GM19025 (cell line): ENCODE data around the gene FARP1.

Experiments
- ATAC-seq: cut with Tn5 transposase; IDR thresholded peaks from one replicate; pipeline ENCODE4 v1.9.1; 2021; ENCODE audit warnings: mild to moderate bottlenecking, low read depth, moderate library complexity; ENCODE audit not compliant: unreplicated experiment

FARP1 gene

GRCh38 chr13:98300956-98301641 is 158.2 kb downstream of the FARP1 start:
- no peak for ATAC-seq

GRCh38 chr13:98301721-98302120 is 158.8 kb downstream of the FARP1 start:
- ATAC-seq = no peak

- no peak for ATAC-seq
These were observed 161.0 kb downstream of the FARP1 start for GRCh38 chr13:98303858-98304257.

GRCh38 chr13:98305670-98306069 is 162.8 kb downstream of the FARP1 start:
- no peak for ATAC-seq

- no peak for ATAC-seq
These were observed 164.7 kb downstream of the FARP1 start for GRCh38 chr13:98307463-98308085.

GRCh38 chr13:98308086-98308911 is 165.4 kb downstream of the FARP1 start:
- ATAC-seq = no peak

- no peak for ATAC-seq
These were observed 166.9 kb downstream of the FARP1 start for GRCh38 chr13:98309569-98310335.

GRCh38 chr13:98310485-98311199 is 167.7 kb downstream of the FARP1 start:
- no peak for ATAC-seq

GRCh38 chr13:98311200-98311548 is 168.3 kb downstream of the FARP1 start:
- no peak for ATAC-seq

GRCh38 chr13:98312606-98313005 is 169.7 kb downstream of the FARP1 start:
- ATAC-seq = no peak

- ATAC-seq = no peak
These were observed 170.4 kb downstream of the FARP1 start for GRCh38 chr13:98313023-98313921.

- ATAC-seq = no peak
These were observed 171.0 kb downstream of the FARP1 start for GRCh38 chr13:98313922-98314292.

GRCh38 chr13:98315466-98315865 is 172.6 kb downstream of the FARP1 start:
- ATAC-seq = no peak

GRCh38 chr13:98315902-98316301 is 173.0 kb downstream of the FARP1 start:
- ATAC-seq = no peak

GRCh38 chr13:98317573-98318171 is 174.8 kb downstream of the FARP1 start:
- no peak for ATAC-seq

- no peak for ATAC-seq
These were observed 175.5 kb downstream of the FARP1 start for GRCh38 chr13:98318263-98318878.

- ATAC-seq = no peak
These were observed 177.7 kb downstream of the FARP1 start for GRCh38 chr13:98320561-98321105.

GRCh38 chr13:98321395-98321794 is 178.5 kb downstream of the FARP1 start:
- no peak for ATAC-seq
